GM12891 (cell line): ENCODE data around the gene PSME2.

ENCODE experiments used
- DNase-seq: peaks from one replicate; pipeline ENCODE4 v3.0.0; 2011; ENCODE audit warnings: low spot score; ENCODE audit not compliant: insufficient read length
- FAIRE-seq: peaks from 2 replicates; lab custom pipeline; 2011; peaks lifted over from hg19 to GRCh38; lab: Jason Lieb, UNC
- PAX5 ChIP-seq: IDR thresholded peaks from 2 replicates; pipeline ENCODE4 v1.6.1; 2011; ENCODE audit warnings: low read length, moderate library complexity, mild to moderate bottlenecking; ENCODE audit not compliant: insufficient read depth, severe bottlenecking
- POLR2A ChIP-seq: IDR thresholded peaks from 2 replicates; pipeline ENCODE4 v1.6.1; 2011; ENCODE audit warnings: low read depth, low read length, control low read depth
- POLR2AphosphoS5 ChIP-seq: IDR thresholded peaks from 2 replicates; pipeline ENCODE4 v1.6.1; 2011; ENCODE audit warnings: low read depth, low read length, control low read depth
- POU2F2 ChIP-seq: IDR thresholded peaks from 2 replicates; pipeline ENCODE4 v1.6.1; 2011; ENCODE audit warnings: low read depth, mild to moderate bottlenecking, control low read depth, low read length, moderate library complexity
- SPI1 ChIP-seq: IDR thresholded peaks from 2 replicates; pipeline ENCODE4 v1.6.1; 2011; ENCODE audit warnings: low read depth, low read length, control low read depth
- TAF1 ChIP-seq: IDR thresholded peaks from 2 replicates; pipeline ENCODE4 v1.6.1; 2011; ENCODE audit warnings: low read depth, low read length, control low read depth

Gene PSME2

DNA sequence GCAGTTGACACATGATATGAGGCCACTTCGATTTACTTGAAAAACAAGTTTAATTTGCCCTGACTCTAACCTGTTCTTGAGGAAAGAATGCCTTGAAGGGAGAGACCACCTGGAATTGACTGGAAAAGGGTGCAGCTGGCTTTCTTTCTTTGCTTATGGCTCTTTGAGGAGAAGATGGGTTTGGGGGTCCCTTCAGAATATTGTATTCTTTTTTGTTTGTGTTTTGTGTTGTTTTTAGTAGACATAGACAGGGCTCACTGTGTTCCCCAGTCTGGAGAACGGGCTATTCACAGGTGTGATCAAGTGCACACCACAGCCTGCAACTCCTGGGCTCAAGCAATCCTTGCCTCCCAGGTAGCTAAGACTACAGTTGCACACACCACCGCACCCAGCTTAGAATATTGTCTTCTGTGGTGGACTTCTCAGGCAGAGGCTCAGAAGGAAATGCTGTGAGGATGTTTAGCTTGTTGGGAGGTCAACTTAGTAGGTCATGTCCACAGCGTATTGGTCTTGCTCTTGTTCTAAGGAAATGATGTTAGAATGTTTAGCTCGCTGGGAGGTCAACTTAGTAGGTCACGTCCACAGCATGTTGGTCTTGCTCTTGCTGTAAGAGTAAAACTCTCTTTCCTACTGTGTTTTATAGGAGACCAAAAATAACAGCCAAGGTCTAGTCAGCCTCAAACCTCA, 30.1 kb downstream of the PSME2 start:
- no peak for FAIRE-seq

DNA sequence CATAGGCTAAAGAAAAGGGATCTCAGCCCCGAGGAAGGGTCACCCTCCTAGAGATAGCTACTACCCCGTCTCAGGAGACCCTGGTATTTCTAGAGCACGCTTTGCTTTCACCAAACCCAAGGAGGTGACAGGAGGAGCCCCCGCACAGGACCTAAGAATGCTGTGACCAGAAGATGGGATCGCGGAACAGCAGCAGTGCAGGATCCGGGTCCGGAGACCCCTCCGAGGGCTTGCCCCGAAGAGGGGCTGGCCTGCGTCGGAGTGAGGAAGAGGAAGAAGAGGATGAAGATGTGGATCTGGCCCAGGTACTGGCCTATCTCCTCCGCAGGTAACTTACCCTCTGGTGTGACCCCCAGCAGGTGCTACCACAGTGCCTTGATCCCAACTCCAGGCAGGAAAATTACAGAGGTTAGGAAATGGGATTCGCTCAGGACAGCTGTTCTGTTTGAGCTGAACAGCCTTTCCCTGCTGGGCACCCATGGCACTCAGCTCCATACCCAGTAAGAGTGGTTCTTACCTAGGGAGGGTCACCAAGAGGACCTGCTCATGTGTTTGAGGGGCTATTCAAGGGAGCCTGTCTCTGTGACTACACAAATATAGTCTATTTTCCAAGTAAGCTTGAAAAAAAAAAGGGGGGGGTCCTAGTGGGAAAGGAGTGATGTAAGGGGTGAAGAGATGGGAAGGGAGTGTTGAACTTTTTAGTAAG, 30.8 kb downstream of the PSME2 start:
- FAIRE-seq (no peak), DNase-seq (no peak)
- no peak for TF ChIP-seq PAX5
- no peak for TF ChIP-seq POU2F2
- no peak for TF ChIP-seq TAF1
- TF ChIP-seq POLR2AphosphoS5 = no peak
- no peak for TF ChIP-seq POLR2A
- no peak for TF ChIP-seq SPI1

More for the DNA sequence above, 30.1 kb downstream of the PSME2 start:
- DNase-seq = no peak
- TF ChIP-seq POLR2AphosphoS5 (no peak), POLR2A (no peak), POU2F2 (no peak), SPI1 (no peak), PAX5 (no peak), TAF1 (no peak)

DNA sequence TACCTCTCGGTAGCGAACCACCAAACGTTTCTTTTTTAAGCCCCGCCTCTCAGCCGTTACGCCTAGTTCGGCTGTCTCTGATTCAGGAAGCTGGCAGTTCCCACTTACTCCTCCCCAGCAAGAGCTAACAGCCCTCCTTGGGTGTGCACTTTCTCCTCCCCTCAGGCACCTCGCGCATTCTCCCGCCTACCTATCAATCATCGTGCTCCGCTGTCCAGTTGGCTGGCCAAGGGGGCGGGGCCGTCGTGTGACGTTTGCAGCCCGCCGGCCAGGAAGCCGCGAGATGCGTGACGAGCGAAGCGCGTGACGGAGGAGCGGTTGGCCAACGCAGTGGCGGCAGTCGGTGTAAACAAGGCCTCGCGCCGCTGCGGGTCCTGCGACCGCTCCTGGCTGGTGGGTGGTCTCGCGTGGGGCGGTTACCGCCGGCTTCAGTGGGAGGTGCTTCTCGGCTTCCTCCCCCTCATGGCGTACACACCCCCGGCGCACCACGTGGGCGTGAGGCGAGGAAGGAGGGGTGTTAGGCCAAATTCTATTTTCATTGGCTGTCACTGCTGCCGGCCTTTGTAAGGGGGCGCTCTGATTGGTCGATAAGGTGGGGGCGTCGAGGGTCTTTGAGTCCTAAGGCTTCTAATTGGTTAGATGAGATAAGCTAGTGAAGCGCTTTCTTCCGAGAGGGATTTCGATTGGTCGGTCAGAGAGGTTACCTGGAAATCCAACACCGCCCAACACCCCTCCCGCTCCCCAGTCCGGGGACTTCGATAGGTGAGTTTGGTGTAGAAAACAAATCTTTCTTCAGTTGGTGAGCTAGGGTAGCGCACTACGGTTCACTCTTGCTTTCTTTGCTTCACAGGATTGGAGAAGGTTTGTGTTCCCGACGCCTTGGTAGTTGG, 31.6 kb downstream of the PSME2 start, which contains the start of the genes DCAF11 and NRL:
Gene DCAF11, plus strand, starts transcription at position 246 of the 890 bp plus-strand sequence. CDS start 818 bp downstream, outside the sequence.
Gene NRL, minus strand, starts transcription at position 418 of the 890 bp plus-strand sequence. CDS start 32,101 bp downstream, outside the sequence.
- DNase-seq (peak; percentile 95), FAIRE-seq (peak; percentile 99)
- TF ChIP-seq SPI1 (peak; percentile 41; the same call in 1 of the 2 replicates), POLR2A (peak; percentile 50; the same call in 1 of the 2 replicates), PAX5 (no peak), POLR2AphosphoS5 (peak; percentile 5; the same call in 1 of the 2 replicates), TAF1 (peak; percentile 49), POU2F2 (no peak; the same call in 1 of the 2 replicates)

DNA sequence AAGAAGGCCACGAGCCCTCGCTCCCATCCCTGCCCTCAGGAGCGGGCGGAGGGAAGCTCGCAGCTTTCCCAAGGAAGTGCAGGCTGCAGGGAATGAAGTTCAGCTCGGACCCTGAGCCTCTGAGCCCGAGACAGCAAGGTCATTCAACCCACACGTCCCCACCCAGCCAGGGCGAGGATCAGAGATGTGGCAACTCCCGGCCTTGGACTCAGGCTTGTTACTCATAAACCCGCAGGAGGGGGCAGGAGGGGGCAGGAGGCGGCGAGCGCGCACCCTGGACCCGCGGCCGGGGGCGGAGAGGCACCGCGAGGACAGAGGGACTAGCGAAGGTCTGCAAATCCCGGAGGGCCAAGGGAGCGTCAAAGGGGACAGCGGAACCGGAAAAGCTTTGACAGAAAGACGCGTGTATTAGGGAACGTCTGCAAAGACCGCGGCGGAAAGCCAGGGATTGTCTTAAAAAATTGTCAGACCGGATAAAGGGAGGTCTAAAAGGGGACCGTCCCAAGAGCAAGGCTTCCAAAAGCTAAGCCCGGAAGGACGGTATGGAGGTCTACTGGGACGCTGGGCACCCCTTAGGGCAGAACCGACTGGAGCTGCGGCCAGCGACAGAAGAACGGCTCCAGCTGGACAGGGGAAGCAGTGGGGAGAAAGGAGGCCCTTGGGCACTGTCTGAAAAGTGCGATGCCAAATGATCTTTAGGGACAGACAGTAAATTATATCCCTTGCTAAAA, 32.4 kb downstream of the PSME2 start:
- peak; percentile 61 for DNase-seq
- FAIRE-seq = peak; percentile 13
- TF ChIP-seq POLR2AphosphoS5 = peak; percentile 16
- peak; percentile 84 for TF ChIP-seq POLR2A
- peak; percentile 13; the same call in 1 of the 2 replicates for TF ChIP-seq POU2F2
- TF ChIP-seq PAX5 = no peak
- TF ChIP-seq TAF1 = peak; percentile 60

DNA sequence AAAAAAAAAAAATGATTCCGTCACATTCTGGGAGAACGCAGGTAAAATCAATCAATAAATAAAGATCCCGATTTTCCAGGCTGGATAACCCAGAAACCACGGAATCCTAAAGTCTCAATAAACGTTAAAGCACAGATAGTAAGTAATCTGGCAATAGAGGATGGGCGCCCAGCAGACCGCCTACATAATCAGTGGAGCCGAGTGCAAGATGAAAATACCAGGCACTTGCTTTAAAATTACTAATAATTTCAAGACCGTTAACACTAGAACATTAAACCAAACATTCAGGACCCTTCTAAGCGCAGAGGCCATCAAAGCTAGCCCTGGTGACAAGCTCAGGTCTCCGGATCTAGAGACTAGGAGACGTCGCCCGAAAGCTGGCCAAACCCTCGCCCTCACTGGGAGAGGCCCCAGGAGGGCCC, 33.0 kb downstream of the PSME2 start:
- TF ChIP-seq SPI1 = no peak
- no peak for TF ChIP-seq TAF1
- no peak for TF ChIP-seq POLR2AphosphoS5
- TF ChIP-seq POU2F2 = no peak
- TF ChIP-seq POLR2A = no peak
- no peak for TF ChIP-seq PAX5
- FAIRE-seq = no peak
- no peak for DNase-seq

DNA sequence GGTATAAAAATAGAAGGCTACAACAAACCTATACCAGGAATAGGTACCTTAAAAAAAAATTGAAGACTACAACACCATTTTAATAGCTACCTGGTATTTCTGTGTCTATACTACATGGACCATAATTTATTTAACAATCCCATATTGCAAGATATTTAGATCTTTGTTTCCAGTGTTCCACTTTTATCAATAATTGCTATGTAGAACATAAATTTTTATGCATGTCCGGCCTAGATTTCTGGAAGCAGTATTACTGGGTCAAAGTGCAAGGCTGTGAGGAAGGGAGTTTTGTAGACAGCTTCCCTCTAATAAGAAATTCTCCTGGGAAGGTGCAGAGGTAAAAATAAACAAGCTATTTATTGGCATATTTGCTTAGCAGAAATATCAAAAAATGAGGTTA, 35.9 kb downstream of the PSME2 start:
- DNase-seq (no peak), FAIRE-seq (no peak)
- TF ChIP-seq POLR2AphosphoS5 (no peak), POLR2A (no peak), PAX5 (no peak), SPI1 (no peak), TAF1 (no peak), POU2F2 (no peak)

GRCh38 chr14:24110060-24110459, 36.4 kb downstream of the PSME2 start:
- DNase-seq (no peak), FAIRE-seq (no peak)
- TF ChIP-seq SPI1 (no peak), POLR2AphosphoS5 (no peak), POU2F2 (no peak), POLR2A (no peak), TAF1 (no peak), PAX5 (no peak)
